Stimulated activated CD8-positive, alpha-beta memory T cell treated with anti-CD3 and anti-CD28 coated beads, Interleukin-15, amount 100 ng/mL, for 4 hours (primary cell): ENCODE measurements around the gene NTHL1.

Source experiments
- DNase-seq, 2 donors: peaks; one replicate each; pipeline ENCODE4 v3.0.0-alpha.2; 2020; ENCODE audit warnings: low read depth in 2 of 2

The NTHL1 gene

GRCh38 chr16:2047330-2048115, at the start of gene NTHL1, which contains the start of gene TSC2:
NTHL1 (minus strand) TSS chr16:2047834; CDS start chr16:2047823, 11 bp downstream.
TSC2 (plus strand) TSS chr16:2047985; CDS start chr16:2048616, 631 bp downstream.
- DNase-seq = peak; percentile 85 to 87

GRCh38 chr16:2096853-2097595, 49.4 kb upstream of the NTHL1 start:
- no peak for DNase-seq

GRCh38 chr16:2095918-2096582, 48.4 kb upstream of the NTHL1 start:
- DNase-seq = no peak

GRCh38 chr16:2095315-2095853, 47.8 kb upstream of the NTHL1 start:
- no peak for DNase-seq

GRCh38 chr16:2093793-2094192, 46.2 kb upstream of the NTHL1 start:
- no peak for DNase-seq

GRCh38 chr16:2092866-2093265, 45.2 kb upstream of the NTHL1 start:
- no peak for DNase-seq

- no peak for DNase-seq
Measured at GRCh38 chr16:2092256-2092620, 44.6 kb upstream of the NTHL1 start.

- no peak for DNase-seq
Measured at GRCh38 chr16:2091547-2092255, 44.1 kb upstream of the NTHL1 start.

GRCh38 chr16:2090777-2091546, 43.3 kb upstream of the NTHL1 start:
- no peak for DNase-seq

- DNase-seq = no peak
Measured at GRCh38 chr16:2090481-2090776, 42.8 kb upstream of the NTHL1 start.

- DNase-seq = no peak
Measured at GRCh38 chr16:2089706-2090480, 42.3 kb upstream of the NTHL1 start.

- DNase-seq = no peak
Measured at GRCh38 chr16:2088759-2089358, 41.2 kb upstream of the NTHL1 start.

GRCh38 chr16:2087748-2088631, 40.4 kb upstream of the NTHL1 start:
- DNase-seq = no peak

- no peak for DNase-seq
Measured at GRCh38 chr16:2086812-2087747, 39.4 kb upstream of the NTHL1 start.

- no peak for DNase-seq
Measured at GRCh38 chr16:2086106-2086742, 38.6 kb upstream of the NTHL1 start.

GRCh38 chr16:2085669-2086068, 38.0 kb upstream of the NTHL1 start:
- no peak for DNase-seq
